ENCODE measurements around the gene ZNF816.
"Not testable (repeated sequence)": the region's sequence is repeated elsewhere in the genome, so short reads cannot be mapped to it uniquely, and the experiment has no call there.

The ZNF816 gene

DNA sequence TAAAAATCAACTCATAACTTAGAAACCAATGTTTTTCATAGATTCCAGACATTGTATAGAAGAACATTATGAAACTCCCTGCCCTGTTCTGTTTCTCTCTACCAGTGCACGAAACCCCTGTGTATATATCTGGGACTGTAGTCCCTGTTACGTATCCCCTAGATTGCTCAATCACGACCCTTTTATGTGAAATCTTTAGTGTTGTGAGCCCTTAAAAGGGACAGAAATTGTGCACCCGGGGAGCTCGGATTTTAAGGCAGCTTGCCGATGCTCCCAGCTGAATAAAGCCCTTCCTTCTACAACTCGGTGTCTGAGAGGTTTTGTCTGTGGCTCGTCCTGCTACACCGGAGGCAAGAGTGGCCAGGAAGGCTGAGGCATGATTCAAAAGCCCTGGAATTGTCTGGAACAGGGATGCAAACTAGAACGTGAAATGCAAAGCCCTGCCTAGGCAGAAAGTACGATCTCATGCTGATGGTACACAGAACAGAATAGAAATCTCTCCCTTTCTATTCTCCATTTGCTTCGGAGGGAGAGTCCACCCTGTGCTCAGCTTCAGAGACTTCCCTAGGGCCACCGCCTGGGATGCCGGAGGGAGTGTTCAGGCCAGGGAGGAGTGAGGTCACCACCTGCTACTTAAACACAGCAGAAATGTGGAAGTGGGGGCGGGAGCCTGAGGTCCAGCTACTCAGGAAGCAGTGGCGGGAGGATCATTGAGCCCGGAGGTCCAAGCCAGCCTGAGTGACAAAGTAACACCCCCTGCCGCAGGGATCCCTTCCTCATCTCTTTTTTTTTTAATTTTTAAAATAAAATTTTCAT lies 38.7 kb downstream of the ZNF816 start:
- DNase-seq = no peak

DNA sequence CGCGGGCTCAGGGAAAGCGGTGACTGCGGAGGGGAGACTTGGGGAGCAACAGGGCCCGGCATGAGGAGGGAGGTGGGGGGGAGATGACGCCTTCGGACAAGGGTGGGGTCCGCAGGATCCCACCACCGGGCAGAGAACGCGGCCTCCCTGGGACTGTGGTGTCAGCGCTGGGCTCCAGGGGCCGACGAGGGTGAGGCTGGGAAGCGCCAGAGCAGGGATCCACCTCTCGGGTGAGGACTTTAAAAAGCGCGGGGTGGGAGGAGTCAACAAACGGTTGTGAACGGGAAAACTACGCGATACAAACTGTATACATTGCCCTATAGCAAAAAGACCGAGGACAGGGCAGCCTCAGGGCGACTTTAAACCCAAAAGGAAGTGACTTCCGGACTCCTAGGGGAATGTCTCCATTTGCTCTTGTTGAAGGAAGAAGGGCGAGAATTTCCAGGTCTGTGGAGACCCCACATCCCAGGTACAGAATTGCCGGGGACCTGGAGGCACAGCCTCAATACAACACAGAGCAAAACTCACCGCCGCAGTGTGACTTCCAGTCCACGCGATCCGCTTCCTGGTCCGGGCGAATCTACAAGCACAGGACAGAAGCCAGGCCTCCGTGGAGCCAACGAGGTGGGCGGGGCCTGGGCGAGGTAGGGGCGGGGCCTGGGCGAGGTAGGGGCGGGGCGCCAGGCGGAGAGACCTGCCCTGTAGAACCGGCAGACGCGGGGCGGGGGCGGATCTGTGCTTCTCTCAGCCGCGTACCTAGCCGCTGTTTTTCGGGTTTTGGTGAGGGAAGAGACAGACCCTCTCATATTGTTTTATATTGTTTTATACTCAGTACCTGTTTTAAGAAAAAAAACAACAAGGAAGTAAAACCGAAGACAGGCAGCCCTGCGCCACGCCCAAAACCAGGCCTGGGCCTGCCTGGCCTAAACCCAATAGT lies 39.6 kb downstream of the ZNF816 start, which contains the start of gene ZNF888:
Gene ZNF888 (minus strand): TSS at position 588 of the 937 bp plus-strand sequence. CDS start 5,555 bp downstream, outside the sequence.
- DNase-seq = peak; percentile 30

DNA sequence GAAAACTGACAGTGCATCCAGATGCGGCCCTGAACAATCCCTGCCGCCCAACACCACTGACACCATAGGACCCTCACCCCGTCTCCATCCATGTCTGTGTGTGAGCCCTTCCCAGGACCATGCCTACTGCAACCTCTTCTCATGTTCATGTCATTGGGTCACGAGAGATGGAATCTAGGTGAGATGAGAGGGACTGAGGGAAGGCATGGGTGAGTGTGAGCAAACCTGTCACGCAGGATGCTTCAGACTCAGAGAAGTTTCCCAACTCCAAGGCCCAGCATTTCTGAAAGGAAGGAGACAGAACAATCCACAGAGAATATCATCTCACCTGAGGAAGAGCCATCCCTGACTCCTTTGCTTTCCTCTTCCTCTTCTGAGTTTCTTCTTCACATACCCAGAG lies 45.1 kb downstream of the ZNF816 start:
- DNase-seq = no peak

DNA sequence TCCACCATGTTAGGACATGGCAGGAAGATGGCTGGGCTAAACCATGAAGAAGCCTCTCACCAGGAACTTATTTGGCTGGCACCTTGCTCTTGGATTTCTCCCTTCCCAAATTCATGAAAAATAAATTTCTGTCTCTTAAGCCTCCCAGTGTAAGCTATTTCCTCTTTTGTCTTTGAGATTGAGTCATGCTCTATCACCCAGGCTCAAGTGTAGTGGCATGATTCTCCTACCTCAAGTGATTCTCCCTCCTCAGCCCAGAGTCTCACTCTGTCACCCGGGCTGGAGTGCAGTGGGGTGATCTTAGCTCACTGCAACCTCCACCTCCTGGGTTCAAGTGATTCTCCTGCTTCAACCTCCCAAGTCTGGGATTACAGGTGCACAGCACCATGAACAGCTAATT lies 52.0 kb downstream of the ZNF816 start:
- DNase-seq = no peak

GRCh38 chr19:52904052-52904780 lies 58.5 kb downstream of the ZNF816 start:
- DNase-seq = not testable (repeated sequence)

DNA sequence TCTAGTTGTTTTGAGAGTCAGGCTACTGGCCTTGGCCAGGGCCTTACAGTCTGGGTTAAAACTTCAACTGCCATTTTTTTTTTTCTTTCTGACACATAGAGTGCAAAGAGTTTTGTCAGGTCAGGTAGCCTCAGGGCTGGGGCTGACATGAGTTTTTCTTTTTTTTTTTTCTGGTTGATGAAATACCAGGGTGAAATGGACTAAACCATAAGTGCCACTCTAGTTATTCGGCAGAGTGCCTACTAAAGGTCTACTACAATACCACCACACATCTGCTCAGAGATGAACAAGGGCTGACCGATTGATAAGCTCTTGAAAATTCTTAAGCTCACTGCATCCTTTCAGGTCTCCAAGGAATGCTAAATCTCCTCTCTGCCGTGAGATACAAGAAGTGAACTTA lies 60.8 kb downstream of the ZNF816 start:
- DNase-seq = no peak
